Kidney epithelial cell (primary cell): Measurements from ENCODE around the gene SKAP1. TPM values are rescaled to one million over a fixed set of nuclear protein-coding genes. Genes with fewer than 3 reads are reported as not detected.
"Not testable (repeated sequence)": the region's sequence is repeated elsewhere in the genome, so short reads cannot be mapped to it uniquely, and the experiment has no call there.

Experiments
- DNase-seq: peaks from one replicate; pipeline ENCODE4 v3.0.0-alpha.2; 2010; ENCODE audit warnings: low read depth
- H3K27me3 ChIP-seq: 2 replicates; pipeline ENCODE4 v1.6.0; 2011; ENCODE audit warnings: low read length; ENCODE audit not compliant: control insufficient read depth, insufficient read depth
- H3K36me3 ChIP-seq: 2 replicates; pipeline ENCODE4 v1.5.1; 2011; ENCODE audit warnings: low read length; ENCODE audit not compliant: control insufficient read depth, insufficient read depth
- H3K4me3 ChIP-seq: 2 replicates; pipeline ENCODE4 v1.5.1; 2011; ENCODE audit warnings: low read depth, mild to moderate bottlenecking, control low read depth, low read length
- CTCF ChIP-seq: IDR thresholded peaks from 2 replicates; pipeline ENCODE4 v1.5.1; 2011; ENCODE audit warnings: mild to moderate bottlenecking, moderate library complexity, low read length, control low read depth, inconsistent platforms; ENCODE audit not compliant: insufficient read depth, poor library complexity, severe bottlenecking
- total RNA-seq: library from RNA; depleted of rRNA; stranded (reverse); fragments of >200 nt; gene quantifications from 2 replicates; pipeline ENCODE4 v1.2.3, GENCODE V29; 2015

Gene SKAP1
- total RNA-seq, 1 donor from 2014 or later, result 5.6 TPM

GRCh38 chr17:48427598-48427997 is 2.4 kb downstream of the SKAP1 start:
- no peak for TF ChIP-seq CTCF
- DNase-seq, result no peak
- H3K27me3 ChIP-seq, result peaks cover 4% of the 10 kb centered on the region
- H3K4me3 ChIP-seq, result no peak overlapping the region
- no peaks in the 10 kb centered on the region for H3K36me3 ChIP-seq

DNA sequence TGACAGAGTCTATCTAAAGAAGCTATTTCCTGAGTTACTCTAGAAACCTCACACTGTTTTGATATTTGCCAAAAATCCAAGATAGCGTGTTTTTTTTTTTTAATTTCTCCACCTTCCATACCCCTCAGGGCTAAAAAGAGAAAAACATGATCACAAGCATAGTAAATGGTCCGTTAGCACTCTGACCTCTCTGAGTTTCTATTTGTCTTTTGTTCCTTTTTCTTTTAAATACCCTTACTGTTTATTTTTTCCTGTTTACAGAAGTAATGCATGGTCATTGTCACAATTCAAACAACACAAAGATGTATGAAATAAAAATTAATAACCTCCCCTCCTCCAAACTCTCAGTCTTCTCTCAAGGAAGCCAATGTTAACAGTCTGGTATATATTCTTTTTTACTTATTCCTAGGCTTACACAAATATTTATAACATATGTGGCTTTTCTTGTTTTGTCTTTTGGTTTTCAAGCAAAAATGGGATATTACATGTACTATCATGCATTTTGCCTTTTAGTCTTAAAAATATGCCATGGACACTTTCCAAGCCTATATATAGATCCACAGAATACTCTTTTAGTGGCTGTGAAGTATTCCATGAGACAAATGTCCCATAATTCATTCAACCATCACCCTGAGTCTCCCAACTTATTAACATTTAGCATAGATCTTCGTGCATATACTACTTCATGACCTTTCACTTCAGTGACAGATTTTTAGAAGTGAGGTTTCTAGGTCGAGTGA is 3.1 kb downstream of the SKAP1 start:
- DNase-seq, result no peak
- TF ChIP-seq CTCF, result no peak
- no peak overlapping the region for H3K4me3 ChIP-seq
- H3K27me3 ChIP-seq, result peaks cover 4% of the 10 kb centered on the region
- H3K36me3 ChIP-seq, result no peaks in the 10 kb centered on the region

GRCh38 chr17:48426019-48426665 is 3.9 kb downstream of the SKAP1 start:
- no peak for DNase-seq
- TF ChIP-seq CTCF, result no peak
- H3K4me3 ChIP-seq, result no peak overlapping the region
- H3K27me3 ChIP-seq, result peaks cover 4% of the 10 kb centered on the region
- H3K36me3 ChIP-seq, result no peaks in the 10 kb centered on the region

DNA sequence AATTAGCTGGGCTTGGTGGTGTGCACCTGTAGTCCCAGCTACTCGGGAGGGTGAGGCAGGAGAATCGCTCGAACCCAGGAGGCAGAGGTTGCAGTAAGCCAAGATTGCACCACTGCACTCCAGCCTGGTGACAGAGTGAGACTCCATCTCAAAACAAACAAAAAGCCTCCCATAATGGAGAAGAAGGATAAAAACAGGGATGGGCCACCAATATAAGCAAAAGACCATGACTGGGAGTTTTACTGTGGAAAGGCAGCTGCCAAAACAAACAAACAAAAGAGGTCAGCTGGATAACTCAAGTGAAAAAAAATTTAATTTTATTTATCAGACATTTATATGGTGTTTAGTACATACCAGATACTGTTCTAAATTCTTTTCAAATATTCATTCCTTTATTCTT is 8.0 kb downstream of the SKAP1 start:
- H3K27me3 ChIP-seq, H3K36me3 ChIP-seq, H3K4me3 ChIP-seq, DNase-seq: not testable (repeated sequence)

GRCh38 chr17:48420823-48421222 is 9.2 kb downstream of the SKAP1 start:
- H3K36me3 ChIP-seq, result no peaks in the 10 kb centered on the region
- no peaks in the 10 kb centered on the region for H3K27me3 ChIP-seq
- no peak overlapping the region for H3K4me3 ChIP-seq
- DNase-seq, result no peak
- TF ChIP-seq CTCF, result no peak

GRCh38 chr17:48416971-48417370 is 13.0 kb downstream of the SKAP1 start:
- DNase-seq, result no peak
- H3K4me3 ChIP-seq, result no peak overlapping the region
- no peaks in the 10 kb centered on the region for H3K27me3 ChIP-seq
- no peak for TF ChIP-seq CTCF
- no peaks in the 10 kb centered on the region for H3K36me3 ChIP-seq
